ENCODE measurements around the gene CFAP97D2. TPM values are rescaled to one million over a fixed set of nuclear protein-coding genes. Genes with fewer than 3 reads are reported as not detected.
"Not testable (repeated sequence)": the region's sequence is repeated elsewhere in the genome, so short reads cannot be mapped to it uniquely, and the experiment has no call there.

Gene CFAP97D2
- total RNA-seq, 1 donor from 2014 or later: 1.8 TPM

- intact Hi-C loops (cut with DNase I): no loop called here
- no peak for DNase-seq
- ATAC-seq: no peak
- Histone ChIP-seq H3K4me3 (no peak overlapping the region), H3K9me3 (peaks cover 9% of the 10 kb centered on the region), H3K27me3 (ENCODE audit: low read depth) (no peaks in the 10 kb centered on the region), H3K27ac (no peak overlapping the region), H3K4me1 (no peaks in the 10 kb centered on the region), H3K36me3 (no peaks in the 10 kb centered on the region)
- no peak for TF ChIP-seq CTCF (IDR thresholded peaks at IDR 0.05)
Measured at GRCh38 chr13:114174529-114174961, 4.5 kb upstream of the CFAP97D2 start.

- H3K9me3 ChIP-seq; H3K4me3 ChIP-seq; H3K4me1 ChIP-seq; H3K27me3 ChIP-seq (ENCODE audit: low read depth); H3K36me3 ChIP-seq; ATAC-seq; DNase-seq; H3K27ac ChIP-seq; intact Hi-C loops (cut with DNase I): not testable (repeated sequence)
Measured at GRCh38 chr13:114176359-114176902, 2.6 kb upstream of the CFAP97D2 start.

GRCh38 chr13:114177245-114178010 is 1.6 kb upstream of the CFAP97D2 start:
- no peak for DNase-seq

GRCh38 chr13:114185182-114185971 is 6.3 kb downstream of the CFAP97D2 start:
- Histone ChIP-seq H3K36me3 (no peaks in the 10 kb centered on the region), H3K9me3 (peaks cover 5% of the 10 kb centered on the region), H3K27ac (no peak overlapping the region), H3K4me3 (no peak overlapping the region), H3K4me1 (no peaks in the 10 kb centered on the region), H3K27me3 (ENCODE audit: low read depth) (no peaks in the 10 kb centered on the region)
- ATAC-seq: peak in 1 of 2 donors; percentile 19
- DNase-seq: no peak
- intact Hi-C loops (cut with DNase I): no loop called here
- TF ChIP-seq CTCF (IDR thresholded peaks at IDR 0.05): no peak

More at GRCh38 chr13:114177245-114178010, 1.6 kb upstream of the CFAP97D2 start:
- TF ChIP-seq CTCF (IDR thresholded peaks at IDR 0.05): no peak
- intact Hi-C loops (cut with DNase I): no loop called here
- no peaks in the 10 kb centered on the region for H3K4me1 ChIP-seq
- no peak for ATAC-seq
- no peaks in the 10 kb centered on the region for H3K27me3 ChIP-seq (ENCODE audit: low read depth)
- no peak overlapping the region for H3K4me3 ChIP-seq
- H3K9me3 ChIP-seq: peaks cover 9% of the 10 kb centered on the region
- no peak overlapping the region for H3K27ac ChIP-seq
- no peaks in the 10 kb centered on the region for H3K36me3 ChIP-seq

- intact Hi-C loops (cut with DNase I): no loop called here
Measured at GRCh38 chr13:114194853-114195252, 15.8 kb downstream of the CFAP97D2 start.

More at GRCh38 chr13:114194853-114195252, 15.8 kb downstream of the CFAP97D2 start:
- ATAC-seq (no peak), DNase-seq (no peak)
- no peak for TF ChIP-seq CTCF (IDR thresholded peaks at IDR 0.05)
- Histone ChIP-seq H3K4me3 (no peak overlapping the region), H3K27me3 (ENCODE audit: low read depth) (no peaks in the 10 kb centered on the region), H3K27ac (no peak overlapping the region), H3K9me3 (peaks cover 4% of the 10 kb centered on the region), H3K36me3 (no peaks in the 10 kb centered on the region), H3K4me1 (no peaks in the 10 kb centered on the region)
